DOHH2 (cell line): ENCODE measurements around the gene NOD2.

ENCODE experiments used
- H3F3A ChIP-seq: fragments of 200-600 bp; sonication (generic), shearing (Covaris generic); 2 replicates; pipeline ENCODE4 v1.6.0; 2016; ENCODE audit warnings: antibody characterized with exemption, mild to moderate bottlenecking; ENCODE audit not compliant: control insufficient read depth, insufficient read depth
- H3K27ac ChIP-seq: fragments of 200-600 bp; sonication (generic); 2 replicates; pipeline ENCODE4 v1.5.1; 2014; ENCODE audit warnings: low read depth, mild to moderate bottlenecking, low read length, moderate library complexity
- H3K27me3 ChIP-seq: fragments of 200-600 bp; sonication (generic); 2 replicates; pipeline ENCODE4 v1.6.1; 2014; ENCODE audit warnings: mild to moderate bottlenecking, low read length, mixed read lengths; ENCODE audit not compliant: control insufficient read depth
- H3K36me3 ChIP-seq: fragments of 200-600 bp; sonication (generic); 2 replicates; pipeline ENCODE4 v1.6.1; 2014; ENCODE audit warnings: mild to moderate bottlenecking, low read length, moderate library complexity, mixed read lengths; ENCODE audit not compliant: control insufficient read depth
- H3K4me1 ChIP-seq: fragments of 200-600 bp; sonication (generic); 2 replicates; pipeline ENCODE4 v1.6.1; 2014; ENCODE audit warnings: mild to moderate bottlenecking, low read length, mixed read lengths; ENCODE audit not compliant: control insufficient read depth
- H3K4me2 ChIP-seq: fragments of 200-600 bp; sonication (generic); 2 replicates; pipeline ENCODE4 v1.6.0; 2014; ENCODE audit warnings: mild to moderate bottlenecking, low read length, moderate library complexity
- H3K4me3 ChIP-seq: fragments of 200-600 bp; sonication (generic); 2 replicates; pipeline ENCODE4 v1.5.1; 2014; ENCODE audit warnings: mild to moderate bottlenecking, low read length, mixed read lengths
- H3K79me2 ChIP-seq: fragments of 200-600 bp; sonication (generic); 2 replicates; pipeline ENCODE4 v1.6.1; 2014; ENCODE audit warnings: mild to moderate bottlenecking, low read length, mixed read lengths; ENCODE audit not compliant: control insufficient read depth
- H3K9me2 ChIP-seq: fragments of 200-600 bp; sonication (generic); replicated peaks from 2 replicates; pipeline ENCODE4 v1.6.1; 2014; ENCODE audit warnings: mild to moderate bottlenecking, low read length, mixed read lengths; ENCODE audit not compliant: control insufficient read depth
- H3K9me3 ChIP-seq: fragments of 200-600 bp; sonication (generic); 2 replicates; pipeline ENCODE4 v1.6.1; 2014; ENCODE audit warnings: antibody characterized with exemption, low read length, mixed read lengths; ENCODE audit not compliant: control insufficient read depth, insufficient read depth
- H4K20me1 ChIP-seq: fragments of 200-600 bp; sonication (generic); 2 replicates; pipeline ENCODE4 v1.6.0; 2014; ENCODE audit warnings: low read depth, mild to moderate bottlenecking, antibody characterized with exemption, low read length, moderate library complexity; ENCODE audit not compliant: control insufficient read depth, insufficient read depth
- CTCF ChIP-seq: fragments of 200-600 bp; sonication (generic); IDR thresholded peaks from one replicate; pipeline ENCODE4 v1.5.1; 2014; ENCODE audit warnings: antibody characterized with exemption, mild to moderate bottlenecking, low read depth, low read length; ENCODE audit not compliant: poor library complexity, severe bottlenecking
- EZH2phosphoT487 ChIP-seq: fragments of 200-600 bp; sonication (generic); IDR thresholded peaks from 2 replicates; pipeline ENCODE4 v1.6.1; 2017; ENCODE audit warnings: borderline replicate concordance, mild to moderate bottlenecking, antibody characterized with exemption, low read length, moderate library complexity, mixed read lengths

NOD2 gene

GRCh38 chr16:50652836-50653425 lies 40.5 kb upstream of the NOD2 start:
- Histone ChIP-seq H3K4me1 (no peaks in the 10 kb centered on the region), H3K4me2 (no peak overlapping the region), H4K20me1 (no peaks in the 10 kb centered on the region), H3K27me3 (no peaks in the 10 kb centered on the region), H3K79me2 (no peaks in the 10 kb centered on the region), H3F3A (no peaks in the 10 kb centered on the region), H3K27ac (no peak overlapping the region), H3K36me3 (no peaks in the 10 kb centered on the region), H3K9me3 (peaks cover 5% of the 10 kb centered on the region; the same call in 1 of the 2 replicates), H3K9me2 (no peaks in the 10 kb centered on the region), H3K4me3 (no peak overlapping the region)
- TF ChIP-seq CTCF (no peak), EZH2phosphoT487 (no peak)

GRCh38 chr16:50653633-50654519 lies 39.5 kb upstream of the NOD2 start:
- Histone ChIP-seq H3K4me1 (no peaks in the 10 kb centered on the region), H3K27me3 (no peaks in the 10 kb centered on the region), H3F3A (no peaks in the 10 kb centered on the region), H3K79me2 (no peaks in the 10 kb centered on the region), H3K9me2 (no peaks in the 10 kb centered on the region), H4K20me1 (no peaks in the 10 kb centered on the region), H3K4me3 (no peak overlapping the region), H3K4me2 (no peak overlapping the region), H3K36me3 (no peaks in the 10 kb centered on the region), H3K27ac (no peak overlapping the region), H3K9me3 (peaks cover 5% of the 10 kb centered on the region; the same call in 1 of the 2 replicates)
- TF ChIP-seq CTCF (no peak), EZH2phosphoT487 (no peak)

GRCh38 chr16:50655558-50656055 lies 37.8 kb upstream of the NOD2 start:
- Histone ChIP-seq H4K20me1 (no peaks in the 10 kb centered on the region), H3K9me2 (no peaks in the 10 kb centered on the region), H3K4me2 (no peak overlapping the region), H3K27me3 (no peaks in the 10 kb centered on the region), H3K79me2 (no peaks in the 10 kb centered on the region), H3F3A (no peaks in the 10 kb centered on the region), H3K9me3 (peaks cover 5% of the 10 kb centered on the region; the same call in 1 of the 2 replicates), H3K4me1 (no peaks in the 10 kb centered on the region), H3K27ac (no peak overlapping the region), H3K4me3 (no peak overlapping the region), H3K36me3 (no peaks in the 10 kb centered on the region)
- TF ChIP-seq EZH2phosphoT487 (no peak), CTCF (no peak)
